ENCODE data around the gene TAAR1. TPM values are rescaled to one million over a fixed set of nuclear protein-coding genes. Genes with fewer than 3 reads are reported as not detected.
"Not testable (repeated sequence)": the region's sequence is repeated elsewhere in the genome, so short reads cannot be mapped to it uniquely, and the experiment has no call there.

TAAR1 gene
- total RNA-seq: not detected in 2 replicates

GRCh38 chr6:132659082-132659481 lies at the start of gene TAAR1:
TAAR1 (minus strand) TSS chr6:132659182; CDS start chr6:132646003, 13,179 bp downstream.
- TF ChIP-seq CTCF (conservative IDR thresholded peaks at IDR 0.05; ENCODE audit: low read depth, low read length): no peak
- H3K4me3 ChIP-seq (ENCODE audit: low read depth, low read length): no peak within 1 kb of the TSS
- DNase-seq (ENCODE audit: low read depth): no peak

DNA sequence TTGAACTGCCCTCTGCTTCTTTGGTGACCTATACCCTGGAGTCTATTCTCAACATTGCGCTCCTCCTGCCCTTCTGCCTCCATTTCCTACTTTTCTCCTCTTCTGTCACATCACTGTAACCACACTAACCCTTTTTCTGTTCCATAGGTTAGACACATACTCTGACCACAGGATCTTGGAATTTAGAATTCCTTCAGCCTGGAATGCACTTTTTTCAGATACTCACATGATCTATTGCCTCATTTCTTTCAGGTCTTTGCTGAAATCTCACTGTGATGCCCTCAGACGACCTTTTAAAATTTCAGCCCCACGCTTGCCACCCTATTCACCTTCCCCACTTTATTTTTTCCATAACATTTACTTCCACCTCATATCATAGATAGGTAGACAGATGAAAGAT lies 49.8 kb upstream of the TAAR1 start:
- TF ChIP-seq CTCF (conservative IDR thresholded peaks at IDR 0.05; ENCODE audit: low read depth, low read length): no peak
- H3K4me3 ChIP-seq (ENCODE audit: low read depth, low read length): no peak overlapping the region
- no peak for DNase-seq (ENCODE audit: low read depth)

DNA sequence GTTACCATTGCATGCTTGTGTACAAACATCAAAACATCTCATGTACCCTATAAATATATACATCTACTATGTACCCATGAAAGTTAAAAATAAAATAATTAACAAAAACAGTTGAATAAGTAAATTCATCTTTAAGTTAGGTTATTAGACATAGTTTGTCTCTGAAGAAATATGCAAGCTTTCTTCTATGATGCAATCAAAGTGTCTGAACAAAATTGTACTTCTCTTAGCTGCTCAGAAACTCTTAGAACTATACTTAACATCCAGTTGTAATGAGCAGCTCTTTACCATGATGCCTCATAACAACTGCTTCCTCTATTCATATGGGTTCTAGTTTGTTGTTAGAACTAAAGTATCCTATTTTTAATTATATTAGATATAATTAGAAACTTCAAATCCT lies 49.0 kb upstream of the TAAR1 start:
- TF ChIP-seq CTCF (conservative IDR thresholded peaks at IDR 0.05; ENCODE audit: low read depth, low read length): no peak
- no peak for DNase-seq (ENCODE audit: low read depth)
- no peak overlapping the region for H3K4me3 ChIP-seq (ENCODE audit: low read depth, low read length)

GRCh38 chr6:132706756-132707155 lies 47.8 kb upstream of the TAAR1 start:
- H3K4me3 ChIP-seq (ENCODE audit: low read depth, low read length); DNase-seq (ENCODE audit: low read depth): not testable (repeated sequence)

GRCh38 chr6:132703936-132704335 lies 45.0 kb upstream of the TAAR1 start:
- H3K4me3 ChIP-seq (ENCODE audit: low read depth, low read length): no peak overlapping the region
- no peak for DNase-seq (ENCODE audit: low read depth)
- TF ChIP-seq CTCF (conservative IDR thresholded peaks at IDR 0.05; ENCODE audit: low read depth, low read length): no peak

DNA sequence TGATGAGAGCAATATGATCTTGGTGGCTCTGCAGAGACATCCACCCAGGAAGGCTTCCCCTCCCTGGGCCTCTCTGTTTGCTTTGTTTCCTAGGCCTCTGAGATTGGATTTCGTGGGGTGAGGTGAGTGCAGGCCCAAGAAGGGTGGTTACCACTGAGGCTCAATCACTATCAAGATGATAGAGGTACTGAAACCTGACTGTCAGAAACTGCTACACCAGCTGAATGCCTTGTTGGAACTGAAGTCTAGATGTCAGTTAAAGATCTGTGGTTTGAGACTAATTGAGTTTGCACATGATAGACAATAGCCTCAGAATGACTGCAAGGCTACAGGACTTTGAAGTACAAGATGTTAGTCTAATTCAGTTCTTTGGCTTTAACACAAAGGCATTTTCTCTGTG lies 39.6 kb upstream of the TAAR1 start:
- no peak for DNase-seq (ENCODE audit: low read depth)
- TF ChIP-seq CTCF (conservative IDR thresholded peaks at IDR 0.05; ENCODE audit: low read depth, low read length): no peak
- H3K4me3 ChIP-seq (ENCODE audit: low read depth, low read length): no peak overlapping the region

- no peak for TF ChIP-seq CTCF (conservative IDR thresholded peaks at IDR 0.05; ENCODE audit: low read depth, low read length)
- no peak for DNase-seq (ENCODE audit: low read depth)
- H3K4me3 ChIP-seq (ENCODE audit: low read depth, low read length): no peak overlapping the region
Measured at GRCh38 chr6:132695773-132696172, 36.8 kb upstream of the TAAR1 start.

DNA sequence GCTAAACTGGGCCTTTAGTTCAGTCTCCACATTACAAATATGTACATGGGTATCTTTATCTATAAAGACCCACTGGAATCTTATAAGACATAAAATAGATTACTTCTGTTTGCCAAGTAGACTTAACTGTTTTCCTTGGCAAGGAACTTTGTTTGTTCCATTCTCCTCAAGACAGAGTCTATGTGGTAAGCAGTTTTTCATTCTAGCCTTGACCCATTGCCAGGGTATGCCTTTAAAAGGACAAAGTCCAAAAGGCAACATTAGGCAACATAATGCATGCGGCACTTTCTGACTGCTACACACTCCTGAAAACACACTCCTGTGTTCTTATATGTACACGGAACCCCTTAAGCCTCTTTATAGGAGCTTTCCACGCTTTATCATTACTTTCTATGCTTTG lies 34.5 kb upstream of the TAAR1 start:
- TF ChIP-seq CTCF (conservative IDR thresholded peaks at IDR 0.05; ENCODE audit: low read depth, low read length): no peak
- no peak for DNase-seq (ENCODE audit: low read depth)
- no peak overlapping the region for H3K4me3 ChIP-seq (ENCODE audit: low read depth, low read length)
